ENCODE data around the gene MAP2K3.
A peak's percentile ranks its signal among the peaks of the same experiment; 100 is the strongest.

MAP2K3 gene

GRCh38 chr17:21283482-21284318, 811 bp upstream of the MAP2K3 start:
- DNase-seq: no peak

GRCh38 chr17:21285164-21286065, 904 bp downstream of the MAP2K3 start:
- no peak for DNase-seq

GRCh38 chr17:21286066-21286770, 1.7 kb downstream of the MAP2K3 start:
- peak; percentile 67 for DNase-seq

GRCh38 chr17:21286909-21287702, 2.6 kb downstream of the MAP2K3 start:
- no peak for DNase-seq

GRCh38 chr17:21287703-21288449, 3.4 kb downstream of the MAP2K3 start:
- DNase-seq: peak; percentile 96

- peak; percentile 31 for DNase-seq
Measured at GRCh38 chr17:21288571-21289017, 4.1 kb downstream of the MAP2K3 start.

GRCh38 chr17:21289175-21289901, 4.8 kb downstream of the MAP2K3 start:
- no peak for DNase-seq

GRCh38 chr17:21289902-21290571, 5.5 kb downstream of the MAP2K3 start:
- DNase-seq: no peak

- no peak for DNase-seq
Measured at GRCh38 chr17:21291357-21291756, 6.8 kb downstream of the MAP2K3 start.

GRCh38 chr17:21291862-21292261, 7.4 kb downstream of the MAP2K3 start:
- DNase-seq: no peak

GRCh38 chr17:21292867-21293830, 8.6 kb downstream of the MAP2K3 start:
- DNase-seq: no peak

GRCh38 chr17:21293831-21294210, 9.3 kb downstream of the MAP2K3 start:
- DNase-seq: no peak

- no peak for DNase-seq
Measured at GRCh38 chr17:21294321-21295035, 10.0 kb downstream of the MAP2K3 start.

- no peak for DNase-seq
Measured at GRCh38 chr17:21295036-21295952, 10.8 kb downstream of the MAP2K3 start.

GRCh38 chr17:21296097-21297025, 11.8 kb downstream of the MAP2K3 start:
- DNase-seq: no peak

- DNase-seq: no peak
Measured at GRCh38 chr17:21297026-21297520, 12.6 kb downstream of the MAP2K3 start.
